Peyer's patch (tissue), 4 donors: ENCODE data around the gene PTGER2. TPM values are rescaled to one million over a fixed set of nuclear protein-coding genes. Genes with fewer than 3 reads are reported as not detected.

ENCODE experiments used
- DNase-seq, 3 donors: peaks; one replicate each; pipeline ENCODE4 v3.0.0-alpha.2; 2017 to 2019
- H3K27ac ChIP-seq, 4 donors: fragments of 200-600 bp; sonication (generic); one replicate each; pipeline ENCODE4 v1.5.1; 2016 to 2019
- H3K27me3 ChIP-seq, 2 donors: fragments of 200-600 bp; sonication (generic); one replicate each; pipeline ENCODE4 v1.5.1; 2019
- H3K36me3 ChIP-seq, 3 donors: fragments of 200-600 bp; sonication (generic); one replicate each; pipeline ENCODE4 v1.5.1; 2016 to 2019
- H3K4me1 ChIP-seq, 4 donors: fragments of 200-600 bp; sonication (generic); one replicate each; pipeline ENCODE4 v1.5.1; 2016 to 2019
- H3K4me3 ChIP-seq, 4 donors: fragments of 200-600 bp; sonication (generic); 1 replicate in 3 of 4; 2 replicates in 1 of 4; pipeline ENCODE4 v1.5.1; 2016 to 2019; ENCODE audit warnings: mild to moderate bottlenecking in 1 of 4
- H3K9me3 ChIP-seq, 4 donors: fragments of 200-600 bp; sonication (generic); one replicate each; pipeline ENCODE4 v1.5.1; 2016 to 2019; ENCODE audit warnings: mild to moderate bottlenecking in 1 of 4
- POLR2A ChIP-seq, 2 donors: fragments of 450-650 bp; IDR thresholded peaks; one replicate each; pipeline ENCODE4 v1.5.1; 2017; ENCODE audit warnings: antibody characterized with exemption in 2 of 2, mild to moderate bottlenecking in 2 of 2, moderate library complexity in 2 of 2
- total RNA-seq, 4 donors: library from RNA; depleted of rRNA; stranded (reverse); fragments of >200 nt; gene quantifications; one replicate each; pipeline ENCODE4 v1.1.0, GENCODE V29; 2016
- TF ChIP-seq, protein P1 (sequence below), 6 experiments: fragments of 450-650 bp in 4 of 6; fragments of 200-600 bp in 2 of 6; sonication (generic) in 1 of 6; IDR thresholded peaks; one replicate each; pipeline ENCODE4 v1.5.1; 2017 to 2019; ENCODE audit warnings: antibody characterized with exemption in 6 of 6, mild to moderate bottlenecking in 3 of 6, moderate library complexity in 1 of 6

PTGER2 gene
- total RNA-seq, 4 donors from 2014 or later = 2.7 to 6.4 (median 4.9) TPM

DNA sequence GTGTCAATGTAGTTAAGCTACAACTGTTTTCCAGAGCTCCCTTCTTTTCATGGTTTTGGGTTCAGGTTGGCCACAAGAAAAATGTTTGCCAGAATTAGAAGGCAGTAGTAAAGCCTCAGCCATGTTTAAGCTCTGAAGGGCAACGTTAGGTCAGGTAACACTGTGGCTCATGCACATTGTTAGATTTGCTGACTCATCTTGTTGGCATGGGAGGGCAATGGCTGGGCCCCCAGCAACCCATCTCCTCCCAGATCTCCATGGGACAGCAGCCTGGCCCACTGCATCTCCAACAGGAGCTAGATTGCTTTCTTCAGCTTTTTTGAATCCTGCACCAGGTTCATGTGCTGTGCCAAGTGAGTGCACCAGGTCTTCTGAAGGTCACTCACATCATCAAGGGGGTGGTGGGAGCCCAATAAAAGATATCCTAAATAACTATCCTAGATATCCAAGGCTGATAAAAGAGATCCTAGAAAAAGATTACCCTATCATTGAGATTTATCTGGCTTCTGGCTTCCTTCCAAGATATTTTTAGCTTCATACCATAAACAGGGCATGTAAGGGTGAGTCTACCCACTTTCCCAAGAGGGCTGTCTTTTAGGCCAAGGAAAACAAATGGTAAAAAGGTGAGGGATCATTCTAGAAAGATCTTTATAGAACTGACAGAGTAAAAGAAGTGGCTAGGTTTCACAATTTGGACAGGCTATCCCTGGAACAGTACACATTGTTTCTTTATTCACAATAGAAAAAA, 28.9 kb downstream of the PTGER2 start:
- Histone ChIP-seq H3K27me3 (no peaks in the 10 kb centered on the region), H3K9me3 (no peaks in the 10 kb centered on the region), H3K4me1 (no peaks in the 10 kb centered on the region), H3K4me3 (no peak overlapping the region), H3K36me3 (no peaks in the 10 kb centered on the region), H3K27ac (no peak overlapping the region)
- TF ChIP-seq, protein P1, sequence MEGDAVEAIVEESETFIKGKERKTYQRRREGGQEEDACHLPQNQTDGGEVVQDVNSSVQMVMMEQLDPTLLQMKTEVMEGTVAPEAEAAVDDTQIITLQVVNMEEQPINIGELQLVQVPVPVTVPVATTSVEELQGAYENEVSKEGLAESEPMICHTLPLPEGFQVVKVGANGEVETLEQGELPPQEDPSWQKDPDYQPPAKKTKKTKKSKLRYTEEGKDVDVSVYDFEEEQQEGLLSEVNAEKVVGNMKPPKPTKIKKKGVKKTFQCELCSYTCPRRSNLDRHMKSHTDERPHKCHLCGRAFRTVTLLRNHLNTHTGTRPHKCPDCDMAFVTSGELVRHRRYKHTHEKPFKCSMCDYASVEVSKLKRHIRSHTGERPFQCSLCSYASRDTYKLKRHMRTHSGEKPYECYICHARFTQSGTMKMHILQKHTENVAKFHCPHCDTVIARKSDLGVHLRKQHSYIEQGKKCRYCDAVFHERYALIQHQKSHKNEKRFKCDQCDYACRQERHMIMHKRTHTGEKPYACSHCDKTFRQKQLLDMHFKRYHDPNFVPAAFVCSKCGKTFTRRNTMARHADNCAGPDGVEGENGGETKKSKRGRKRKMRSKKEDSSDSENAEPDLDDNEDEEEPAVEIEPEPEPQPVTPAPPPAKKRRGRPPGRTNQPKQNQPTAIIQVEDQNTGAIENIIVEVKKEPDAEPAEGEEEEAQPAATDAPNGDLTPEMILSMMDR (IDR thresholded peaks at IDR 0.05) = no peak
- no peak for TF ChIP-seq POLR2A (IDR thresholded peaks at IDR 0.05)
- DNase-seq = no peak

DNA sequence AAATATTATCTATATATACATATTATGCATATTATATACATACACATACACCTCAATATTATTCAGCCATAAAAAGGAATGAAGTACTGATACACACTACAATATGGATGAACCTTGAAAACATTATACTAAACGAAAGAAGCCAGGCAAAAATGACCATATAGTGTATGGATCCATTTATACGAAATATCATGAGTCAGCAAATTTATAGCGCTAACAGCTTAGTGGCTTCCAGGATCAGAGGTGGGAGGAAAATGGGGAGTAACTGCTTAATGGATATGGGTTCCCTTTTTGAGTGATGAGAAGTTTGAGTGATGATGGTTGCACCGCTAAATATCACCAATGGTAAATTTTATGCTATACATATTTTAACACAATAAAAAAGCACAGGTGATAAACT, 32.7 kb downstream of the PTGER2 start:
- DNase-seq = no peak
- H3K36me3 ChIP-seq = no peaks in the 10 kb centered on the region
- no peak overlapping the region for H3K27ac ChIP-seq
- peaks cover 0 to 11% (median 3%) of the 10 kb centered on the region in 4 donors for H3K4me1 ChIP-seq
- H3K27me3 ChIP-seq = no peaks in the 10 kb centered on the region
- TF ChIP-seq POLR2A (IDR thresholded peaks at IDR 0.05) = no peak
- TF ChIP-seq, protein P1 (IDR thresholded peaks at IDR 0.05) = no peak
- H3K9me3 ChIP-seq = no peaks in the 10 kb centered on the region
- no peak overlapping the region for H3K4me3 ChIP-seq

DNA sequence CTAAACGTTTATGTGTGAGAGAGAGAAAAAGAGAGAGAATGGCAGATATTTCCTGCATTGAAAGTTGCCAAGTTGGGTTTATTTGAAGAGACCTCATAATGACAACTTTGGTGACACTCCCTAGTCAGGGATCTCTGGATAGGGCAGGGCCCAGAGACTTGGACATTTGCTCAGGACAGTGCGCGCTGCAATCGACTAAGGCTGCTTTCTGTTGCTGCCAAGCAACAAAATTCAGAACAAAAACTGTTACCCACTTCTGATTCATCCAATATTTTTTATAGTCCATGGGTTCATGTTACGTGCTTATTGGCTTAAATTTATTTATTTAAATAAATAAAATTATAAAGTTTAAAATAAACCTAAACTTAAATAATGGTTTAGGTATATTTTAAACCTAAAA, 34.2 kb downstream of the PTGER2 start:
- peaks cover 0 to 16% (median 3%) of the 10 kb centered on the region in 4 donors for H3K4me1 ChIP-seq
- no peak for DNase-seq
- no peak overlapping the region for H3K27ac ChIP-seq

GRCh38 chr14:52348776-52349175, 34.7 kb downstream of the PTGER2 start:
- Histone ChIP-seq H3K36me3 (no peaks in the 10 kb centered on the region), H3K9me3 (no peaks in the 10 kb centered on the region), H3K4me1 (peaks cover 0 to 16% (median 3%) of the 10 kb centered on the region in 4 donors), H3K27me3 (no peaks in the 10 kb centered on the region), H3K27ac (no peak overlapping the region), H3K4me3 (no peak overlapping the region)
- TF ChIP-seq POLR2A (IDR thresholded peaks at IDR 0.05) = no peak
- TF ChIP-seq, protein P1 (IDR thresholded peaks at IDR 0.05) = no peak
- no peak for DNase-seq

More for the DNA sequence above, 34.2 kb downstream of the PTGER2 start:
- TF ChIP-seq, protein P1 (IDR thresholded peaks at IDR 0.05) = no peak
- TF ChIP-seq POLR2A (IDR thresholded peaks at IDR 0.05) = no peak
- H3K27me3 ChIP-seq = no peaks in the 10 kb centered on the region
- H3K9me3 ChIP-seq = no peaks in the 10 kb centered on the region
- H3K36me3 ChIP-seq = no peaks in the 10 kb centered on the region
- no peak overlapping the region for H3K4me3 ChIP-seq

GRCh38 chr14:52349731-52350130, 35.6 kb downstream of the PTGER2 start:
- Histone ChIP-seq H3K9me3 (no peaks in the 10 kb centered on the region), H3K27ac (no peak overlapping the region), H3K27me3 (no peaks in the 10 kb centered on the region), H3K4me3 (no peak overlapping the region), H3K4me1 (peaks cover 0 to 16% (median 3%) of the 10 kb centered on the region in 4 donors), H3K36me3 (no peaks in the 10 kb centered on the region)
- TF ChIP-seq, protein P1 (IDR thresholded peaks at IDR 0.05) = no peak
- no peak for TF ChIP-seq POLR2A (IDR thresholded peaks at IDR 0.05)
- DNase-seq = no peak
